GM11168 (cell line): Measurements from ENCODE around the gene DLG5.

Source experiments
- in situ Hi-C: fragments of 300-500 bp; cut with MboI; formaldehyde crosslinking; loops from one replicate; pipeline ENCODE4 v1.12.0; 2022; ENCODE audit warnings: low sequenced_read_pairs; ENCODE audit not compliant: unreplicated experiment

Gene DLG5

DNA sequence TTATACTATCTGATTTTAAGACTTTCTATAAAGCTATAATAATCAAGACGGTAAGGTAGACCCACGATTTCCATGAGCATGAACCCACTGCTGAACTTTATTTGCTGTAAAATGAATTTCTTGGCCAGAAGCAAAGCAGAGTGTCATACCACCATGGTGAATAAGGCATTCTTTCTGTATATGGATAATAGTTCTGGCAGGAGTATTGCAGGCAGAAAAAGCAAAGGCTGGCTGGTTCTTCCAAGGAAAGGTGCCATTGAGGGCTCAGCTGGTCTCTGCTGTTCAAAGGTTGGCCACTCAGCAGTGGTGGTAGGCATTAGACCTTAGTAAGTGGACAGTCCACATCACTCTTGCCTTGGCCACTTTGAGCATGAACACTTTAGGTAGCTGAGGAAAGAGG is 184.8 kb downstream of the DLG5 start:
- in situ Hi-C loops, result no loop called here
